ACC112 (cell line): ENCODE results near the gene SMAD5.
A peak's percentile ranks its signal among the peaks of the same experiment; 100 is the strongest.

ENCODE experiments used
- H2AFZ ChIP-seq: fragments of 200-600 bp; sonication (generic); one replicate; pipeline ENCODE4 v1.6.0; 2017; ENCODE audit warnings: antibody characterized with exemption, low read length; ENCODE audit not compliant: unreplicated experiment
- H3K27ac ChIP-seq: fragments of 200-600 bp; sonication (generic); 2 replicates; pipeline ENCODE4 v1.5.1; 2014; ENCODE audit warnings: low read depth, mild to moderate bottlenecking, antibody characterized with exemption, low read length, moderate library complexity
- H3K27me3 ChIP-seq: fragments of 200-600 bp; sonication (generic); 2 replicates; pipeline ENCODE4 v1.6.1; 2014; ENCODE audit warnings: mild to moderate bottlenecking, antibody characterized with exemption, low read length, moderate library complexity, mixed read lengths; ENCODE audit not compliant: insufficient read depth
- H3K36me3 ChIP-seq: fragments of 200-600 bp; sonication (generic); 2 replicates; pipeline ENCODE4 v1.6.1; 2016; ENCODE audit warnings: mild to moderate bottlenecking, antibody characterized with exemption, low read length, moderate library complexity, mixed read lengths; ENCODE audit not compliant: insufficient read depth
- H3K4me1 ChIP-seq: fragments of 200-600 bp; sonication (generic); one replicate; pipeline ENCODE4 v1.6.1; 2016; ENCODE audit warnings: low read length, mixed read lengths; ENCODE audit not compliant: insufficient read depth, unreplicated experiment, control insufficient read depth
- H3K4me3 ChIP-seq: fragments of 200-600 bp; sonication (generic); 2 replicates; pipeline ENCODE4 v1.5.1; 2014; ENCODE audit warnings: mild to moderate bottlenecking, low read depth, low read length
- H3K79me2 ChIP-seq: fragments of 200-600 bp; sonication (generic); one replicate; pipeline ENCODE4 v1.6.0; 2016; ENCODE audit warnings: low read length; ENCODE audit not compliant: control insufficient read depth, unreplicated experiment, insufficient read depth

Gene SMAD5

DNA sequence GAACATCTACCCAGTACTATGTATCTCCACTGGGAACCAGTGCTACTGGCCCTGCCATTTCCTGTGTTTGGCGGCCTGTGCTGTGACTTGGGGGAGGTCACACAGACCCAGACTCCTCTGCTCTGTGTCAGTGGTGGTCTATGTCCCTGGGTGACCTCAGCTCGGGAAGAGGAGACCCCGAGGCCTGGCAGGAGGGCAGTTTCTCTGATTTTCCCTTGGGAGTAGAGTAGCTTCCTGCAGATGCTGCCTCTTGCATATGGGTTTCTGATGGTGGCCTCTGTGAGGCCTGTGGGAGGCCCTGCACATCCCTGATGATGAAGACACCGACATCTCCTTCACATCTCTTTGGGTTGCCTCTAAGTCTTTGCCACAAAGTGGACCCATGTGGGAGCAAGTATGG lies 73.3 kb downstream of the SMAD5 start:
- Histone ChIP-seq H3K4me1 (no peaks in the 10 kb centered on the region), H3K27ac (no peak overlapping the region), H2AFZ (no peak overlapping the region), H3K36me3 (no peaks in the 10 kb centered on the region), H3K79me2 (no peaks in the 10 kb centered on the region), H3K4me3 (no peak overlapping the region), H3K27me3 (peaks cover 15% of the 10 kb centered on the region; the same call in 1 of the 2 replicates)

DNA sequence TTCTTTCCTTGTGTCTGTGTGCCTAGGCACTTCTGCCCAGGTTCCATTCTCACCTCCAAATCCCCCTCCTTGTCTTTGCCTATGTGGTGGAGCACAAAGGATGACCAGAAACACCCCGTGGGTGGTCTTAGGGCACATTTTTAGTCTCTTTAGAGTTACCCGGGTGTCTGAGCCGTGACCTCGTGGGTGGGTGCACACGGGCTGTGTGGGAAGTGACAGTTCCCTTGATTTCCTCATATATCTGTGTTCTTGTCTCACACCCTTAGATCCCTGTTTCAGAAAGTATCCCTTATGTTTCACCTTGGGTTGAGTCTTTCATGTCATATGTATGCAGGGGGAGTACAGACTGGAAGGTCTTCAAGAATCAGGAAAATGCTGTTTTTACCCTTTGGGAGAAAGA lies 73.7 kb downstream of the SMAD5 start:
- Histone ChIP-seq H3K4me1 (no peaks in the 10 kb centered on the region), H3K79me2 (no peaks in the 10 kb centered on the region), H3K36me3 (no peaks in the 10 kb centered on the region), H3K27ac (no peak overlapping the region), H2AFZ (no peak overlapping the region), H3K27me3 (peaks cover 16% of the 10 kb centered on the region; the same call in 1 of the 2 replicates), H3K4me3 (no peak overlapping the region)

DNA sequence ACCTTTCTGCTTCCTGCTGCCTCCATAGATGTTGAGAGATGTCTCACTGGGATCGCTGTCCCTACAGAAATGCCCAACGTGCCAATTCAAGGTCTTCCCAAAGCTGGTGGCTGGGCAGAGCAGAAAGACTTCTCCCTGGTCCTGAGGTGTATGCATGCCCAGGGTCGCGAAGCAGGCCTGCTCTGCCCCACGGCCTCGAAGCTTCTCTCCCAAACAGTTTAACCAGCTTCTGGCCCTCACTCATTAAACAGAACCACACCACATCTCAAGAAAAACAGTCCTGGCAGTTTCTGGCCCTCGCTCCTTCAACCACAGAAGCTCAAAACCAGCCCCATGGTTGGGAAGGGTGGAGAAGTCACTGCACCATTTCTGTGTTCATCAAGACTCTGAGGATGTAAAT lies 75.0 kb downstream of the SMAD5 start:
- no peak overlapping the region for H2AFZ ChIP-seq
- H3K4me1 ChIP-seq = no peaks in the 10 kb centered on the region
- no peak overlapping the region for H3K4me3 ChIP-seq
- H3K36me3 ChIP-seq = no peaks in the 10 kb centered on the region
- H3K27me3 ChIP-seq = peaks cover 9% of the 10 kb centered on the region; the same call in 1 of the 2 replicates
- no peak overlapping the region for H3K27ac ChIP-seq
- H3K79me2 ChIP-seq = no peaks in the 10 kb centered on the region

DNA sequence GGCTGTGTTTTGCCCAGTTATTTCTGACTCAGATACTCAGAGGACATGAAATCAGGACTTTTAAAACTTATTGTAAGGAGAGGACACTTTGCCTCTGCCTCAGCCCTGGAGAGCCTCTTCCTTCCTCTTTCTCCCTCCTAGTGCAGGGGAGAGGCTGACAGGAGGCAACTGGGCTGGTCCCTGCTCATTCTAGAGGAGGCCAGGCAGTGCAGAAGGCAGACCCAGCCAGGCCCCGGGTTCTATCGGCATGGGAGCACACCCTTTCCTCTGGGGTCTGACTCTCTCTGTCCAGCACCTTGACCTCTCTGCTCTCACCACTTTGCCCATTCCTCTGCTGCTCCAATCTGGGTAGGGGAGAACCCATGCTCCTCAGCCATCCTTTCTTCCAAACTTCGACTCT lies 76.3 kb downstream of the SMAD5 start:
- H3K4me1 ChIP-seq = no peaks in the 10 kb centered on the region
- no peaks in the 10 kb centered on the region for H3K79me2 ChIP-seq
- no peak overlapping the region for H3K4me3 ChIP-seq
- H3K27ac ChIP-seq = no peak overlapping the region
- H3K36me3 ChIP-seq = no peaks in the 10 kb centered on the region
- H2AFZ ChIP-seq = no peak overlapping the region
- peaks cover 17% of the 10 kb centered on the region; the same call in 1 of the 2 replicates for H3K27me3 ChIP-seq

DNA sequence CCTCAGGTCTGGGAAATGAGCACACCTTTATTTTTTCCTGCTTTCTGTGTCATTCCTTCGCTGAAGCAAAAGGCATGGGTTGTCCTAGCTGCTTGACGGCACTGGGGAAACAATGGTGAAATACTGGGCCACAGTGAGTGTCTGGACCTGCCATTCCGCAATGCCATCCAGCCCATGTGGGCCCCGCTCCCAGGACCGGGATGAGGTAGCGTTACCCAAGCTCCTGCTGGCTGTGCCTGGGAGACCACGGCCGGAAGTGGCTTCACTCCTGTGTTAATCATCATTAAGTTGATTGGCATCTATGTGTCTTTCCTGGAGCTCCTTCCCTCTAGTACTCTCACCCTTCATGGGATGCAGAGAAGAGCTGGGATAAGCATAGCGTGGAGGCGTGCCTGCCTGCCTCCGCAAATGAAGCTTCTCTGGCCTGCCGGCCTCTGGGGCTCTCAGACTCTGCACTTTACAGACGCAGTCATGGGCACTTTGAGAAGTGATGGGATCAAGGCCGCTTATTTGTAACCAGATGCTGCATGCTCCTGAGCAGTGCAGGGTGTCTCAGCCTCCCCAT lies 76.8 kb downstream of the SMAD5 start:
- no peak overlapping the region for H3K27ac ChIP-seq
- H3K4me3 ChIP-seq = no peak overlapping the region
- H2AFZ ChIP-seq = no peak overlapping the region
- peaks cover 17% of the 10 kb centered on the region; the same call in 1 of the 2 replicates for H3K27me3 ChIP-seq
- no peaks in the 10 kb centered on the region for H3K36me3 ChIP-seq
- H3K4me1 ChIP-seq = no peaks in the 10 kb centered on the region
- no peaks in the 10 kb centered on the region for H3K79me2 ChIP-seq

DNA sequence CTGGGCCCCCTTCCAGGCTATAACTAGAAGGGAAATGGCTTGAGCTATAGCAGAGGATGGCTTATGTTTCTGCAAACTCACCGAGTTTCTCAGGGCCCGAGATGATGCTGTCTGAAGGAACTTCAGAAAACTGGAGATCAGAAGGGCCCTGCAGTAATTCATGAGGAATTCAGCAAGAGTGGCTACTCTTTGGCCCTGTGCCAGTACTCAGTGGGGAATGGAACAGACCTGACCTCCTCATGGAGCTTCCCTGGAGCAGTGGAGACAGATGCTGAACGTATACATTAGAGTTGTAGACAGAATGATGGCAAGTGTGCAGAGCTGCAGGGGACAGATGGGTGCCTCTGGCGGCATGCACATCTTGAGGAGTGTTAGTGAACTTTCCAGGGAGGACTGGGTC lies 77.6 kb downstream of the SMAD5 start:
- H3K4me1 ChIP-seq = no peaks in the 10 kb centered on the region
- H3K27ac ChIP-seq = no peak overlapping the region
- H3K27me3 ChIP-seq = peaks cover 17% of the 10 kb centered on the region; the same call in 1 of the 2 replicates
- H3K36me3 ChIP-seq = no peaks in the 10 kb centered on the region
- no peak overlapping the region for H2AFZ ChIP-seq
- H3K4me3 ChIP-seq = no peak overlapping the region
- no peaks in the 10 kb centered on the region for H3K79me2 ChIP-seq

DNA sequence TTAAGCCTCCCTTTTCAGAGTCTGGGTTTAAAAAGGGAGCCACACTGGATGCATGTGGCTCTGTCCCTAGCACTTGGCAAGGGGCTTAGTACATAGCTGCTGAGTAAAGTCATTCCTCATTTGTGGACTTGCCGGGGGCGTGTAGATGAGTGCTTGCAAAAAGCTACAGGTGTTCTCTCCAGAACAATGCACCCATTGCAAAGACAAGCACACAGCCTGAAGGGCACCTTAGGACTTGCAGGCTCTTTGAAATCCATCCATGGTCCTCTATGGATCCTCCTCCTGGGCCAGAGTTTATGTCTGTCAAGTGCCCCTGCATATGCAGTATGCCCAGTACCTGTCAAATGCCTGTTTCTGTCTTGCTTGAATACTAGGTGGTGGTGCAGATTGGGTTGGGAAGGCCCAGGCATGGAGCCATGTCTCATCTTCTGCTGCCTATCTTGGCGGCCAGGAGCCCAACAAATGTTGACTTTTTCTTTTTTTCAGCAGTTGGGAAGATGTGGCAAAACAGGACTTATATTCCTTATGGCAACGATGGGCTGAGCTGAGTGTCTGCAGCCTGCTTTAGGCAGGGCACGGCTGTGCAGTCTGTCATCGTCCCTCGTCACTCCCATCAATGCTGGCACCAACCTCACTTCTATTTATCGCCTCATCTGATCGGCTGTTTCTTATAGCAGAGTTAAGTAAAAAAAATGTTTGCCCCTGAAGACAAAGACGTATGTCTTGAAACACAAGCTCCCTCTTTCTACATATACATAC lies 78.8 kb downstream of the SMAD5 start:
- H3K4me3 ChIP-seq = no peak overlapping the region
- peaks cover 17% of the 10 kb centered on the region; the same call in 1 of the 2 replicates for H3K27me3 ChIP-seq
- H3K4me1 ChIP-seq = no peaks in the 10 kb centered on the region
- H2AFZ ChIP-seq = no peak overlapping the region
- no peaks in the 10 kb centered on the region for H3K36me3 ChIP-seq
- H3K27ac ChIP-seq = no peak overlapping the region
- no peaks in the 10 kb centered on the region for H3K79me2 ChIP-seq

DNA sequence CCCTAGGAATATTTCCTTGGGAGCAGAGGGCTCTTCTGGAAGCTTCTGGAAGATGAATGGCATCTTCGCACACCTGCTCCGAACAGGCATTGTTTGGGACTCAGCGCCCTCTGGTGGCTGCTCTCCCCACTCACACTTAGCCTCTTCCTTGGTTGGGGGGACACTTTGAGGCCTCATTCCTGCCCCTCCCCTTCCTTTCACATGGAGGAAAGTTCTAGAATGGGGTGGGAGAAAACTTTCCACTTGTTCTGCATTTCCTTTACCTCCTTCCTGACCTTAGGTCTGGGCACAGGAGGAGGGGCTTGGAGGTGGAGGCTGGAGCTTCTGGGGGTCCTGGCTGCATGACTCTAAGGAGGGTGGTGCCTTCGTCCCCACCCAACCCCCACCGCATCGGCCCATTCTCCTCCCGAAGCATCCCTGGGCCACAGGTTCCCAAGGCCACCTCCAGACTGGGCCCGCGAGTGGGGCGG lies 79.6 kb downstream of the SMAD5 start:
- H3K79me2 ChIP-seq = no peaks in the 10 kb centered on the region

DNA sequence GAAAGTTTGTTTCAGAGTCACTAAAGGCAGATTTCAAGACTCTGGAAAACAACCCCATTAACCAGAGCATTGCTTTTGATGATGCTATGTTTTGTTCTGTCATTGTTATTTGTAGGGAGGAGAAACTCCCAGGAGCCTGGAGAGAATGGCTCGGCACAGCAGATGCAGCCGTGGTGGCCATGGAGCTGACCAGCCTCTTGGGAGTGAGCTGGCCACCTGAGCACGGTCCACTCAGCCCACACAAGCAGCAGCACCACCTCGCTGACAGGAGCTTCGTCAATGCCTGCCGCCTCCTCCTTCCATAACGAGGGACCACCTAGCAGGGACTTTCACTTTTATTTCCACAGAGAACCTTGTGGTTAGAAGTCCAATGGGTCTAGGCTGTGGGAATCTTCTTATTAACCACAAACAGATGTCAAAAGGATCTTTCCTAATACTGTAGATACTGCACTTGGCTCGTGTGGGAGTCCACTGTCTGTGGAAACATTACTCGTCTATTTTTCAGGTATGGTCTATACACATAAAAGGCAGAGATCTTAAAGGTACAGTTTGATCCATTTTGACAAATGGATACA lies 81.4 kb downstream of the SMAD5 start:
- Histone ChIP-seq H3K79me2 (no peaks in the 10 kb centered on the region), H3K4me1 (no peaks in the 10 kb centered on the region), H3K36me3 (no peaks in the 10 kb centered on the region), H3K27ac (no peak overlapping the region), H3K27me3 (peaks cover 28% of the 10 kb centered on the region; the same call in 1 of the 2 replicates), H2AFZ (no peak overlapping the region), H3K4me3 (peak overlapping the region; percentile 52)

More for the DNA sequence above, 79.6 kb downstream of the SMAD5 start:
- H3K4me3 ChIP-seq = no peak overlapping the region
- H3K27me3 ChIP-seq = peaks cover 18% of the 10 kb centered on the region; the same call in 1 of the 2 replicates
- no peak overlapping the region for H3K27ac ChIP-seq
- H3K36me3 ChIP-seq = no peaks in the 10 kb centered on the region
- H3K4me1 ChIP-seq = no peaks in the 10 kb centered on the region
- no peak overlapping the region for H2AFZ ChIP-seq

DNA sequence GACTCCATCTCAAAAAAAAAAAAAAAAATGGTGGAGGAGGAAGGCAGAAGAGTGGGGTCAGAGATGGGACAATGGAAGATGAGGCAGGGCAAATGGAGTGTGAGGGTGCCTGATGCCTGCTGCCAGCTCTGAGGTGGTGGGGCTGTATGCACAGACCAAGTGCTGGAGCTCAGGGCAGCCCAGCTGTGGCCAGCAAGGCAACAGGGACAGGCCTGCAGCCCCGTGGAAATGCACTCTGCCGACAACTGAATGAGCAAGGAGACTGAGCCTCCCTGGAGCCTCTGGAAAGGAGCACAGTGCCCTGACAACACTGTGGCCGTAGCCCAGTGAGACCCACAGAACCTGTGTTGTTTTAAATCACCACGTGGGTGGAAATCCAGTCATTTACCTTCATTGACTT lies 83.2 kb downstream of the SMAD5 start:
- H3K79me2 ChIP-seq = no peaks in the 10 kb centered on the region
- no peak overlapping the region for H2AFZ ChIP-seq
- H3K4me1 ChIP-seq = no peaks in the 10 kb centered on the region
- peaks cover 24% of the 10 kb centered on the region; the same call in 1 of the 2 replicates for H3K27me3 ChIP-seq
- no peak overlapping the region for H3K27ac ChIP-seq
- H3K36me3 ChIP-seq = no peaks in the 10 kb centered on the region
- no peak overlapping the region for H3K4me3 ChIP-seq
